Measurements from ENCODE around the gene DNAH10. TPM values are rescaled to one million over a fixed set of nuclear protein-coding genes. Genes with fewer than 3 reads are reported as not detected.

Gene DNAH10
- total and polyA plus RNA-seq, 12 donors, result 0.06 to 1.5 (median 0.28) TPM

- H3K36me3 ChIP-seq (replicated peaks in 1 of 2), result no peaks in the 10 kb centered on the region
- H3K9me3 ChIP-seq (replicated peaks in 1 of 3), result no peaks in the 10 kb centered on the region
- H3K4me3 ChIP-seq, result no peak overlapping the region
- H3K27me3 ChIP-seq, result peaks cover 10% of the 10 kb centered on the region
- no peak overlapping the region for H3K27ac ChIP-seq
- no peaks in the 10 kb centered on the region for H3K4me1 ChIP-seq (replicated peaks in 1 of 2)
- no peak for DNase-seq
- WGBS, 4 donors, result 88 to 96% (median 92%) methylated on average over 12 to 14 of the region's 14 CpGs
- TF ChIP-seq POLR2A (IDR thresholded peaks at IDR 0.05) (no peak), CTCF (IDR thresholded peaks at IDR 0.05) (no peak)
- intact Hi-C loops (cut with DNase I), result no loop called here
Measured at GRCh38 chr12:123879691-123880090, 117.6 kb downstream of the DNAH10 start.

- no peak for TF ChIP-seq POLR2A (IDR thresholded peaks at IDR 0.05)
- no peak for TF ChIP-seq CTCF (IDR thresholded peaks at IDR 0.05)
- 71 to 82% (median 75%) methylated on average over 8 of the region's 8 CpGs for WGBS, 4 donors
- no peak for DNase-seq
- H3K4me3 ChIP-seq, result no peak overlapping the region
- intact Hi-C loops (cut with DNase I), result no loop called here
- no peaks in the 10 kb centered on the region for H3K9me3 ChIP-seq (replicated peaks in 1 of 3)
- H3K4me1 ChIP-seq (replicated peaks in 1 of 2), result no peaks in the 10 kb centered on the region
- H3K27me3 ChIP-seq, result peaks cover 10% of the 10 kb centered on the region
- H3K36me3 ChIP-seq (replicated peaks in 1 of 2), result no peaks in the 10 kb centered on the region
- no peak overlapping the region for H3K27ac ChIP-seq
Measured at GRCh38 chr12:123882161-123882705, 120.1 kb downstream of the DNAH10 start.

- no peaks in the 10 kb centered on the region for H3K36me3 ChIP-seq (replicated peaks in 1 of 2)
- intact Hi-C loops (cut with DNase I), result no loop called here
- H3K27me3 ChIP-seq, result peaks cover 10% of the 10 kb centered on the region
- no peak overlapping the region for H3K4me3 ChIP-seq
- 80 to 87% (median 85%) methylated on average over 13 of the region's 13 CpGs for WGBS, 4 donors
- no peaks in the 10 kb centered on the region for H3K9me3 ChIP-seq (replicated peaks in 1 of 3)
- DNase-seq, result no peak
- H3K27ac ChIP-seq, result no peak overlapping the region
- H3K4me1 ChIP-seq (replicated peaks in 1 of 2), result no peaks in the 10 kb centered on the region
- TF ChIP-seq CTCF (IDR thresholded peaks at IDR 0.05) (no peak), POLR2A (IDR thresholded peaks at IDR 0.05) (no peak)
Measured at GRCh38 chr12:123886258-123886657, 124.2 kb downstream of the DNAH10 start.

GRCh38 chr12:123886931-123887582 lies 125.0 kb downstream of the DNAH10 start:
- no peak for DNase-seq
- intact Hi-C loops (cut with DNase I), result no loop called here
- no peaks in the 10 kb centered on the region for H3K9me3 ChIP-seq (replicated peaks in 1 of 3)

More at GRCh38 chr12:123886931-123887582, 125.0 kb downstream of the DNAH10 start:
- Histone ChIP-seq H3K27me3 (peaks cover 10% of the 10 kb centered on the region), H3K4me1 (replicated peaks in 1 of 2) (no peaks in the 10 kb centered on the region), H3K27ac (no peak overlapping the region), H3K36me3 (replicated peaks in 1 of 2) (no peaks in the 10 kb centered on the region), H3K4me3 (no peak overlapping the region)
- WGBS, 4 donors, result 64 to 73% (median 72%) methylated on average over 15 to 22 of the region's 22 CpGs
- TF ChIP-seq POLR2A (IDR thresholded peaks at IDR 0.05), result no peak
- TF ChIP-seq CTCF (IDR thresholded peaks at IDR 0.05), result no peak

Measured in adrenal gland (tissue), 12 donors.